Karpas-422 (cell line): Measurements from ENCODE around the gene EEFSEC. TPM values are rescaled to one million over a fixed set of nuclear protein-coding genes. Genes with fewer than 3 reads are reported as not detected.
A peak's percentile ranks its signal among the peaks of the same experiment; 100 is the strongest.
"Not testable (repeated sequence)": the region's sequence is repeated elsewhere in the genome, so short reads cannot be mapped to it uniquely, and the experiment has no call there.

Experiments
- DNase-seq: peaks from one replicate; pipeline ENCODE4 v3.0.0-alpha.2; 2015
- H2AFZ ChIP-seq: fragments of 200-600 bp; sonication (generic); 2 replicates; pipeline ENCODE4 v1.6.1; 2014; ENCODE audit warnings: antibody characterized with exemption, low read length, mixed read lengths
- H3K27ac ChIP-seq: fragments of 200-600 bp; sonication (generic); 2 replicates; pipeline ENCODE4 v1.5.1; 2014; ENCODE audit warnings: mild to moderate bottlenecking, low read length, moderate library complexity
- H3K27me3 ChIP-seq: fragments of 200-600 bp; sonication (generic); 2 replicates; pipeline ENCODE4 v1.6.1; 2014; ENCODE audit warnings: low read length, mixed read lengths
- H3K36me3 ChIP-seq: fragments of 200-600 bp; sonication (generic); 2 replicates; pipeline ENCODE4 v1.6.1; 2014; ENCODE audit warnings: low read length, mixed read lengths; ENCODE audit not compliant: insufficient read depth
- H3K4me1 ChIP-seq: fragments of 200-600 bp; sonication (generic); 2 replicates; pipeline ENCODE4 v1.6.1; 2014; ENCODE audit warnings: mild to moderate bottlenecking, low read length, mixed read lengths
- H3K4me2 ChIP-seq: fragments of 200-600 bp; sonication (generic); 2 replicates; pipeline ENCODE4 v1.6.1; 2014; ENCODE audit warnings: low read length, low read depth, mild to moderate bottlenecking; ENCODE audit not compliant: poor library complexity, severe bottlenecking
- H3K4me3 ChIP-seq: fragments of 200-600 bp; sonication (generic); 2 replicates; pipeline ENCODE4 v1.5.1; 2014; ENCODE audit warnings: mild to moderate bottlenecking, antibody characterized with exemption, low read length, mixed read lengths
- H3K79me2 ChIP-seq: fragments of 200-600 bp; sonication (generic); 2 replicates; pipeline ENCODE4 v1.6.1; 2014; ENCODE audit warnings: mild to moderate bottlenecking, low read length, mixed read lengths
- H3K9ac ChIP-seq: fragments of 200-600 bp; sonication (generic); 2 replicates; pipeline ENCODE4 v1.6.0; 2014; ENCODE audit warnings: low read length
- H3K9me2 ChIP-seq: fragments of 200-600 bp; sonication (generic), shearing (Covaris generic); replicated peaks from 2 replicates; pipeline ENCODE4 v1.6.0; 2014; ENCODE audit warnings: mild to moderate bottlenecking, low read length, moderate library complexity; ENCODE audit not compliant: insufficient read depth
- H3K9me3 ChIP-seq: fragments of 300-700, 200-600 bp; sonication (generic); 2 replicates; pipeline ENCODE4 v1.6.1; 2014; ENCODE audit warnings: low read length, mixed read lengths
- H4K20me1 ChIP-seq: fragments of 200-600 bp; sonication (generic); 2 replicates; pipeline ENCODE4 v1.6.1; 2014; ENCODE audit warnings: mild to moderate bottlenecking, antibody characterized with exemption, low read length, low read depth; ENCODE audit not compliant: insufficient read depth
- total RNA-seq: library from RNA; depleted of rRNA; stranded (reverse); fragments of >200 nt; shearing (Covaris generic); gene quantifications from 2 replicates; pipeline ENCODE4 v1.2.3, GENCODE V29; 2014; ENCODE audit warnings: low replicate concordance

The EEFSEC gene
- total RNA-seq, 1 experiment from 2014 or later, result 10.1 TPM

- no peak overlapping the region for H3K4me2 ChIP-seq
- no peak overlapping the region for H3K9ac ChIP-seq
- DNase-seq, result no peak
- H3K36me3 ChIP-seq, result no peaks in the 10 kb centered on the region
- H3K79me2 ChIP-seq, result no peaks in the 10 kb centered on the region
- no peaks in the 10 kb centered on the region for H3K4me1 ChIP-seq
- no peak overlapping the region for H2AFZ ChIP-seq
- H3K27me3 ChIP-seq, result no peaks in the 10 kb centered on the region
- H4K20me1 ChIP-seq, result no peaks in the 10 kb centered on the region
- H3K4me3 ChIP-seq, result no peak overlapping the region
- no peak overlapping the region for H3K27ac ChIP-seq
- no peaks in the 10 kb centered on the region for H3K9me3 ChIP-seq
- H3K9me2 ChIP-seq, result no peaks in the 10 kb centered on the region
Measured at GRCh38 chr3:128145279-128145678, 8.0 kb upstream of the EEFSEC start.

GRCh38 chr3:128146201-128146600 is 7.1 kb upstream of the EEFSEC start:
- H3K27ac ChIP-seq, result no peak overlapping the region
- no peak overlapping the region for H2AFZ ChIP-seq
- H3K36me3 ChIP-seq, result no peaks in the 10 kb centered on the region
- no peaks in the 10 kb centered on the region for H3K9me3 ChIP-seq
- no peaks in the 10 kb centered on the region for H3K9me2 ChIP-seq
- no peaks in the 10 kb centered on the region for H3K79me2 ChIP-seq
- H3K4me2 ChIP-seq, result no peak overlapping the region
- H4K20me1 ChIP-seq, result no peaks in the 10 kb centered on the region
- H3K4me3 ChIP-seq, result no peak overlapping the region
- H3K27me3 ChIP-seq, result no peaks in the 10 kb centered on the region
- H3K4me1 ChIP-seq, result no peaks in the 10 kb centered on the region
- DNase-seq, result no peak
- H3K9ac ChIP-seq, result no peak overlapping the region

- H2AFZ ChIP-seq, result no peak overlapping the region
- no peak overlapping the region for H3K27ac ChIP-seq
- no peak overlapping the region for H3K4me2 ChIP-seq
- peaks cover 8% of the 10 kb centered on the region for H3K4me1 ChIP-seq
- no peak overlapping the region for H3K9ac ChIP-seq
- H4K20me1 ChIP-seq, result no peaks in the 10 kb centered on the region
- H3K79me2 ChIP-seq, result peaks cover 7% of the 10 kb centered on the region
- no peak overlapping the region for H3K4me3 ChIP-seq
- no peaks in the 10 kb centered on the region for H3K36me3 ChIP-seq
- no peak for DNase-seq
- no peaks in the 10 kb centered on the region for H3K9me2 ChIP-seq
- H3K9me3 ChIP-seq, result no peaks in the 10 kb centered on the region
- H3K27me3 ChIP-seq, result no peaks in the 10 kb centered on the region
Measured at GRCh38 chr3:128149650-128150049, 3.6 kb upstream of the EEFSEC start.

GRCh38 chr3:128151758-128152274 is 1.5 kb upstream of the EEFSEC start:
- Histone ChIP-seq H3K79me2 (peaks cover 26% of the 10 kb centered on the region), H3K4me2 (no peak overlapping the region), H3K4me1 (peaks cover 14% of the 10 kb centered on the region), H3K9me2 (no peaks in the 10 kb centered on the region), H2AFZ (no peak overlapping the region), H3K9me3 (no peaks in the 10 kb centered on the region; the same call in 1 of the 2 replicates), H4K20me1 (no peaks in the 10 kb centered on the region), H3K27ac (no peak overlapping the region), H3K9ac (no peak overlapping the region), H3K4me3 (no peak overlapping the region), H3K36me3 (peaks cover 14% of the 10 kb centered on the region), H3K27me3 (no peaks in the 10 kb centered on the region)
- no peak for DNase-seq

- DNase-seq, result no peak
Measured at GRCh38 chr3:128152419-128153155, 694 bp upstream of the EEFSEC start.

GRCh38 chr3:128154354-128154753 is 1.1 kb downstream of the EEFSEC start:
- H3K79me2 ChIP-seq, result peaks cover 41% of the 10 kb centered on the region

More at GRCh38 chr3:128152419-128153155, 694 bp upstream of the EEFSEC start:
- Histone ChIP-seq H3K9me3 (no peaks in the 10 kb centered on the region; the same call in 1 of the 2 replicates), H3K79me2 (peaks cover 30% of the 10 kb centered on the region), H3K27me3 (no peaks in the 10 kb centered on the region), H3K4me1 (peaks cover 14% of the 10 kb centered on the region), H3K36me3 (peaks cover 22% of the 10 kb centered on the region), H3K9me2 (no peaks in the 10 kb centered on the region), H3K4me3 (peak overlapping the region; percentile 74), H4K20me1 (no peaks in the 10 kb centered on the region), H3K27ac (no peak overlapping the region), H3K4me2 (peak overlapping the region; percentile 72), H3K9ac (peak overlapping the region; percentile 88), H2AFZ (peak overlapping the region; percentile 88; the same call in 1 of the 2 replicates)

GRCh38 chr3:128155616-128156360 is 2.5 kb downstream of the EEFSEC start:
- Histone ChIP-seq H3K9me2 (no peaks in the 10 kb centered on the region), H4K20me1 (no peaks in the 10 kb centered on the region), H3K4me2 (no peak overlapping the region), H3K9me3 (no peaks in the 10 kb centered on the region; the same call in 1 of the 2 replicates), H3K4me1 (peaks cover 14% of the 10 kb centered on the region), H3K79me2 (peaks cover 54% of the 10 kb centered on the region), H3K4me3 (no peak overlapping the region), H3K27me3 (no peaks in the 10 kb centered on the region), H3K27ac (no peak overlapping the region), H3K9ac (no peak overlapping the region), H3K36me3 (peaks cover 24% of the 10 kb centered on the region), H2AFZ (no peak overlapping the region)
- DNase-seq, result no peak

More at GRCh38 chr3:128154354-128154753, 1.1 kb downstream of the EEFSEC start:
- H3K9me2 ChIP-seq, H3K27me3 ChIP-seq, H3K9me3 ChIP-seq, DNase-seq, H2AFZ ChIP-seq, H4K20me1 ChIP-seq: not testable (repeated sequence)
- Histone ChIP-seq H3K4me3 (peak overlapping the region; percentile 74), H3K9ac (peak overlapping the region; percentile 88), H3K4me1 (peaks cover 14% of the 10 kb centered on the region), H3K36me3 (peaks cover 24% of the 10 kb centered on the region), H3K27ac (peak overlapping the region; percentile 41), H3K4me2 (peak overlapping the region; percentile 72)

- H3K36me3 ChIP-seq, result peaks cover 25% of the 10 kb centered on the region
- peaks cover 3% of the 10 kb centered on the region; the same call in 1 of the 2 replicates for H3K4me1 ChIP-seq
- H3K27me3 ChIP-seq, result no peaks in the 10 kb centered on the region
- no peak overlapping the region for H2AFZ ChIP-seq
- H4K20me1 ChIP-seq, result no peaks in the 10 kb centered on the region
- H3K9ac ChIP-seq, result no peak overlapping the region
- no peak overlapping the region for H3K4me3 ChIP-seq
- H3K79me2 ChIP-seq, result peaks cover 85% of the 10 kb centered on the region
- DNase-seq, result no peak
- H3K9me3 ChIP-seq, result no peaks in the 10 kb centered on the region; the same call in 1 of the 2 replicates
- no peaks in the 10 kb centered on the region for H3K9me2 ChIP-seq
- no peak overlapping the region for H3K27ac ChIP-seq
- no peak overlapping the region for H3K4me2 ChIP-seq
Measured at GRCh38 chr3:128160661-128161060, 7.4 kb downstream of the EEFSEC start.
